RWPE2 (cell line): Measurements from ENCODE around the gene GCSH.
"Not testable (repeated sequence)": the region's sequence is repeated elsewhere in the genome, so short reads cannot be mapped to it uniquely, and the experiment has no call there.

Source experiments
- ATAC-seq: fragments of 200-7000 bp; cut with Tn5 transposase; 3 replicates; pipeline ENCODE4 v1.9.1; 2021; ENCODE audit warnings: low read depth
- DNase-seq: peaks from one replicate; pipeline ENCODE4 v3.0.0-alpha.2; 2020; ENCODE audit warnings: low spot score
- H3K27ac ChIP-seq: fragments of 450-650 bp; 2 replicates; pipeline ENCODE4 v1.5.1; 2017; ENCODE audit warnings: mild to moderate bottlenecking; ENCODE audit not compliant: poor library complexity, severe bottlenecking
- H3K27me3 ChIP-seq: fragments of 250-450 bp; sonication (Bioruptor Pico); 2 replicates; pipeline ENCODE4 v1.5.1; 2021; ENCODE audit warnings: mild to moderate bottlenecking, moderate library complexity; ENCODE audit not compliant: insufficient read depth, poor library complexity, severe bottlenecking
- H3K36me3 ChIP-seq: fragments of 250-450 bp; sonication (Bioruptor Pico); 2 replicates; pipeline ENCODE4 v1.5.1; 2020; ENCODE audit warnings: low read depth, mild to moderate bottlenecking, moderate library complexity
- H3K4me1 ChIP-seq: fragments of 250-450 bp; sonication (Bioruptor Pico); 2 replicates; pipeline ENCODE4 v1.5.1; 2021; ENCODE audit warnings: mild to moderate bottlenecking, moderate library complexity; ENCODE audit not compliant: insufficient read depth, poor library complexity, severe bottlenecking
- H3K4me3 ChIP-seq: fragments of 250-450 bp; sonication (Bioruptor Pico); 2 replicates; pipeline ENCODE4 v1.5.1; 2021; ENCODE audit warnings: mild to moderate bottlenecking, moderate library complexity; ENCODE audit not compliant: severe bottlenecking
- H3K9me3 ChIP-seq: fragments of 250-450 bp; sonication (Bioruptor Pico); 2 replicates; pipeline ENCODE4 v1.5.1; 2021; ENCODE audit warnings: mild to moderate bottlenecking, moderate library complexity; ENCODE audit not compliant: severe bottlenecking
- TF ChIP-seq, protein P1 (sequence below): fragments of 450-650 bp; IDR thresholded peaks from one replicate; pipeline ENCODE4 v1.5.1; 2017; ENCODE audit warnings: mild to moderate bottlenecking, moderate library complexity; ENCODE audit not compliant: poor library complexity, severe bottlenecking

Gene GCSH

DNA sequence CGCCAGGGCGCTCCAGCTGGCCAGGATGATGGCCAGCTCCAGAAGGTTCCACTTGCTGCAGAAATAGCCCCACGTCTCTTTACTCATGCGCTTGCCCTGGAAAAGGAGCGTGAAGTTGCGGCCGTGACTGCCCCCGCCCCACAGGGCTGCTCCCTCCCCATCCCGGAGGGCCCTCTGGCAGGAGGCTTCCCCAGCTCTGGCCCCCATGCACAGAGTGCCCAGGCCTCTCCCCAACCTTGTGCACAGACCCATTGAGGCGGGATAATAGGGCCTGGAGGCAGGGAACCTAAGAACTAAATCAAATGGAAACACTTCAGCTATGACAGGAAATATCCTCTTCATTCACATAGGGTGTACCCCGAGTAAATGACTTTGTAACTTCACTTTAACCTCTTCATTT, 21.2 kb upstream of the GCSH start:
- DNase-seq (no peak), ATAC-seq (no peak)
- Histone ChIP-seq H3K9me3 (no peaks in the 10 kb centered on the region), H3K27ac (no peak overlapping the region), H3K4me1 (no peaks in the 10 kb centered on the region), H3K4me3 (no peak overlapping the region), H3K27me3 (no peaks in the 10 kb centered on the region), H3K36me3 (no peaks in the 10 kb centered on the region)
- TF ChIP-seq, protein P1, sequence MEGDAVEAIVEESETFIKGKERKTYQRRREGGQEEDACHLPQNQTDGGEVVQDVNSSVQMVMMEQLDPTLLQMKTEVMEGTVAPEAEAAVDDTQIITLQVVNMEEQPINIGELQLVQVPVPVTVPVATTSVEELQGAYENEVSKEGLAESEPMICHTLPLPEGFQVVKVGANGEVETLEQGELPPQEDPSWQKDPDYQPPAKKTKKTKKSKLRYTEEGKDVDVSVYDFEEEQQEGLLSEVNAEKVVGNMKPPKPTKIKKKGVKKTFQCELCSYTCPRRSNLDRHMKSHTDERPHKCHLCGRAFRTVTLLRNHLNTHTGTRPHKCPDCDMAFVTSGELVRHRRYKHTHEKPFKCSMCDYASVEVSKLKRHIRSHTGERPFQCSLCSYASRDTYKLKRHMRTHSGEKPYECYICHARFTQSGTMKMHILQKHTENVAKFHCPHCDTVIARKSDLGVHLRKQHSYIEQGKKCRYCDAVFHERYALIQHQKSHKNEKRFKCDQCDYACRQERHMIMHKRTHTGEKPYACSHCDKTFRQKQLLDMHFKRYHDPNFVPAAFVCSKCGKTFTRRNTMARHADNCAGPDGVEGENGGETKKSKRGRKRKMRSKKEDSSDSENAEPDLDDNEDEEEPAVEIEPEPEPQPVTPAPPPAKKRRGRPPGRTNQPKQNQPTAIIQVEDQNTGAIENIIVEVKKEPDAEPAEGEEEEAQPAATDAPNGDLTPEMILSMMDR = no peak

DNA sequence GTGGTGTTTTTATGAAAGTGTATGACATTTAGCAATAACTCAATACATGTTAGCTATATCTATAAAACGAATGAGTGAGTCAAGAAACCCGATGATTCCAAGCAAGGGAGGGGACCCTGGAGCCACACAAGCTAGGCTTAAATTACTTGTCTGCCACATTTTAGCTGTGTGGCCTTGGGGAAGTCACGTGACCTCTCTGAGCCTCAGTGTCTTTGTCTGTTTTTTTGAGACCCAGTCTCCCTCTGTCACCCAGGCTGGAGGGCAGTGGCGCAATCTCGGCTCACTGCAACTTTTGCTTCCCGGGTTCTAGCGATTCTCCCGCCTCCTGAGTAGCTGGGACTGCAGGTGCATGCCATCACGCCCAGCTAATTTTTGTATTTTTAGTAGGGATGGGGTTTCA, 20.1 kb upstream of the GCSH start:
- Histone ChIP-seq H3K4me1 (no peaks in the 10 kb centered on the region), H3K9me3 (no peaks in the 10 kb centered on the region), H3K27ac (no peak overlapping the region), H3K27me3 (no peaks in the 10 kb centered on the region), H3K4me3 (no peak overlapping the region), H3K36me3 (no peaks in the 10 kb centered on the region)
- ATAC-seq = no peak
- TF ChIP-seq, protein P1 = no peak
- DNase-seq = no peak

DNA sequence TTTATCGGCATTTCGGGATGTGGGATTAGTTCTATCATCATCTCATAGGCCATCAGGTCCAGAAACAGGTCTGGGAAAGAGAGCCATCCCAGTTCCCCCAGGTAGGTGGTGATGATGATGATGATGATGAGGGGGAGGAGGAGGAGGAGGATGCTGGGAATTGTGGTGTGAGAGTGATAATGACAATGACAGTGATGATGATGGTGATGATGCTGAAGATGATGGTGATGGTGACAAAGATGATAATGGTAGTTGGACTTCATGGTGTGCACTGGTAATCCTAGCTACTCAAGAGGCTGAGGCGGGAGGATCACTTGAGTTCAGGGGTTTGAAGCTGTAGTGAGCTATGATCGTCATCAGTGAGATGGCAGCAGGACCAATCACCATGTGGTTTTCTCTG, 16.3 kb upstream of the GCSH start:
- Histone ChIP-seq H3K36me3 (no peaks in the 10 kb centered on the region), H3K27me3 (no peaks in the 10 kb centered on the region), H3K4me1 (no peaks in the 10 kb centered on the region), H3K27ac (no peak overlapping the region), H3K9me3 (no peaks in the 10 kb centered on the region), H3K4me3 (no peak overlapping the region)
- ATAC-seq (no peak), DNase-seq (no peak)
- TF ChIP-seq, protein P1 = no peak

DNA sequence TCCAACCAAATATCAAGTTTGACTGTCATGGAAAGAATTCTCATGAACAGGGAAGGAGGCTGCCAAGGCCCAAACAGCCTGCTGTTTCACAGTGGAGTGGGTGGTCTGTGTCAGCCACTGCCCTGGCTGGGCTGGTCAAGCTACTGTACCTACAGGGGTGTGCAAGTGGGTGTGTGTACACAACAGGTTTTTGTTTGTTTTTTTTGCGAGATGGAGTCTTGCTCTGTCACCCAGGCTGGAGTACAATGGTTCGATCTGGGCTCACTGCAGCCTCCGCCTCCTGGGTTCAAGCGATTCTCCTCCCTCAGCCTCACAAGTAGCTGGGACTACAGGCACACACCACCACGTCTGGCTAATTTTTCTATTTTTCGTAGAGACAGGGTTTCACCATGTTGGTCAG, 13.1 kb upstream of the GCSH start:
- not testable (repeated sequence) for DNase-seq, H3K9me3 ChIP-seq, H3K27me3 ChIP-seq, H3K36me3 ChIP-seq, H3K27ac ChIP-seq, H3K4me3 ChIP-seq, ATAC-seq, H3K4me1 ChIP-seq

DNA sequence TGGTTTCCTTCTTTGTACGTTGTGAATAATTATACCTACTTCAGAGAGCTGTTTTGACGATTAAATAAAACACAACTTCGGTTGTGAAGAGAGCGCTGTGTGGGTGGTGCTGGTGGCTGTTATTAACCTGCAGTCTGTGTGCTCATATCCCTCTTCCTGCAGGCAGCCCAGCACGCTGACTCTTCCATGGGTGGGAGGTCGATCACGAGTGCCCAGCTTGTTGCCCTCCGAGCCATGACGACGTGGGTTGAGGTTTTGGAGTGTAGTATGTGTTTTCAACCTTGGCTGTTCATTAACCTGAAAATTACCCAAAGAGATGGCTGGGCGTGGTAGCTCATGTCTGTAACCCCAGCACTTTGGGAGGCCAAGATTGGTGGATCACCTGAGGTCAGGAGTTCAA, 11.3 kb upstream of the GCSH start:
- Histone ChIP-seq H3K27me3 (no peaks in the 10 kb centered on the region), H3K36me3 (no peaks in the 10 kb centered on the region), H3K27ac (no peak overlapping the region), H3K4me1 (no peaks in the 10 kb centered on the region), H3K4me3 (no peak overlapping the region), H3K9me3 (no peaks in the 10 kb centered on the region)
- no peak for DNase-seq
- ATAC-seq = no peak
- TF ChIP-seq, protein P1 = no peak
